ENCODE results near the gene FGD2.

Gene FGD2

DNA sequence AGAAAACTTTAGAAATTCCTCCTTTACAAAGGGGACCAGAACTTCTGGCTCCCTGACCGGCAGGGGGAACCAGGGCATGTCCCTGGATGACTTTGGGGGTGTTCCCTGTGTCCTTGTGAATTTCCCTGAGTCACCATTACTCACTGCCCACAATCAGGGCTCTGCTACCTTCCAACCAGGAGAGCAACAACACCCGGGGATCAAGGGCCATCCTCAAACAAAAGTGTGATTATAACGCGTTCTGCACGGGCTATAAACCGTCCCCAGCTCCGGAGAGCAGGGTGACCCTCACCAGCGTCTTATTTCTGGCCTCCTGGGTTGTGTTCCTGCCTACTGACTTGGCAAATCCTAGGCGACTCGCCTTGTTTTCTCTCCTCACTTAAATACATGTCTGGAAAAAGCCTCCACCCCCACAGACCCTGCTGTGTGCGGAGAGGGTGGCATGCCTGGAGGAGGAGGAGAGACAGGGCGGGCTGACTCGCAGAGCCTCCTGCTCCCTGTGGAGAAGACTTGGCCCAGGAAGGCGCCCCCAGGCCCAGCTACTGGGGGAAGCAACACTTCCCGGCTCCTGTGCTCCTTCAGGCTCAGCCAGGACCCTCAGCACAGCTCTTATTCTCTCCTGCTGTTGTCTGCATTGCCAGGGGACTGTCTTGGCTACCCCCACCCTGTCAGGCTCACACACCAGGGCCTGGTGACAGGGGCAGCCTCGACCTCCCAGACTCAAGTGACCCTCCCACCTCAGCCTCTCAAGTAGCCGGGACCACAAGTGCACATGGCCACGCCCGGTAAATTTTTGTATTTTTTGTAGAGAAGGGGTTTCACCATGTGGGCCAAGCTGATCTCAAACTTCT lies 54.1 kb downstream of the FGD2 start:
- ChIA-PET POLR2A (interaction anchor here (0.8 to 4.0 kb wide), 5 partner anchors 43 to 116 kb away, joined by 3 to 18 read pairs (median 6); partner anchors contain the start of gene PIM1), CTCF (interaction anchor here (0.5 to 20.6 kb wide), 14 partner anchors 8 to 149 kb away, joined by 3 to 380 read pairs (median 4); partner anchors contain the start of gene PIM1)
- Histone ChIP-seq H3K9me3 (ENCODE audit: control insufficient read depth, insufficient read depth, low read depth, low read length) (no peaks in the 10 kb centered on the region), H3K4me1 (ENCODE audit: control insufficient read depth, insufficient read depth, low read length) (peaks cover 6% of the 10 kb centered on the region; the same call in 1 of the 2 replicates), H3K27ac (ENCODE audit: extremely low read depth, low read depth, low read length) (peak overlapping the region; percentile 53), H3K36me3 (ENCODE audit: control insufficient read depth in 2 of 2, insufficient read depth in 1 of 2, low read length in 2 of 2) (no peaks in the 10 kb centered on the region), H3K4me3 (ENCODE audit: low read depth, low read length) (no peak overlapping the region)
- TF ChIP-seq ZNF223 (tag by site-specific recombination; IDR thresholded peaks at IDR 0.05) = 0 out of 2 replicates have a peak, but pooled peaks have one; percentile 51
- TF ChIP-seq, protein P1, sequence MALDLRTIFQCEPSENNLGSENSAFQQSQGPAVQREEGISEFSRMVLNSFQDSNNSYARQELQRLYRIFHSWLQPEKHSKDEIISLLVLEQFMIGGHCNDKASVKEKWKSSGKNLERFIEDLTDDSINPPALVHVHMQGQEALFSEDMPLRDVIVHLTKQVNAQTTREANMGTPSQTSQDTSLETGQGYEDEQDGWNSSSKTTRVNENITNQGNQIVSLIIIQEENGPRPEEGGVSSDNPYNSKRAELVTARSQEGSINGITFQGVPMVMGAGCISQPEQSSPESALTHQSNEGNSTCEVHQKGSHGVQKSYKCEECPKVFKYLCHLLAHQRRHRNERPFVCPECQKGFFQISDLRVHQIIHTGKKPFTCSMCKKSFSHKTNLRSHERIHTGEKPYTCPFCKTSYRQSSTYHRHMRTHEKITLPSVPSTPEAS (tag by site-specific recombination; IDR thresholded peaks at IDR 0.05) = no peak
- TF ChIP-seq, protein P2, sequence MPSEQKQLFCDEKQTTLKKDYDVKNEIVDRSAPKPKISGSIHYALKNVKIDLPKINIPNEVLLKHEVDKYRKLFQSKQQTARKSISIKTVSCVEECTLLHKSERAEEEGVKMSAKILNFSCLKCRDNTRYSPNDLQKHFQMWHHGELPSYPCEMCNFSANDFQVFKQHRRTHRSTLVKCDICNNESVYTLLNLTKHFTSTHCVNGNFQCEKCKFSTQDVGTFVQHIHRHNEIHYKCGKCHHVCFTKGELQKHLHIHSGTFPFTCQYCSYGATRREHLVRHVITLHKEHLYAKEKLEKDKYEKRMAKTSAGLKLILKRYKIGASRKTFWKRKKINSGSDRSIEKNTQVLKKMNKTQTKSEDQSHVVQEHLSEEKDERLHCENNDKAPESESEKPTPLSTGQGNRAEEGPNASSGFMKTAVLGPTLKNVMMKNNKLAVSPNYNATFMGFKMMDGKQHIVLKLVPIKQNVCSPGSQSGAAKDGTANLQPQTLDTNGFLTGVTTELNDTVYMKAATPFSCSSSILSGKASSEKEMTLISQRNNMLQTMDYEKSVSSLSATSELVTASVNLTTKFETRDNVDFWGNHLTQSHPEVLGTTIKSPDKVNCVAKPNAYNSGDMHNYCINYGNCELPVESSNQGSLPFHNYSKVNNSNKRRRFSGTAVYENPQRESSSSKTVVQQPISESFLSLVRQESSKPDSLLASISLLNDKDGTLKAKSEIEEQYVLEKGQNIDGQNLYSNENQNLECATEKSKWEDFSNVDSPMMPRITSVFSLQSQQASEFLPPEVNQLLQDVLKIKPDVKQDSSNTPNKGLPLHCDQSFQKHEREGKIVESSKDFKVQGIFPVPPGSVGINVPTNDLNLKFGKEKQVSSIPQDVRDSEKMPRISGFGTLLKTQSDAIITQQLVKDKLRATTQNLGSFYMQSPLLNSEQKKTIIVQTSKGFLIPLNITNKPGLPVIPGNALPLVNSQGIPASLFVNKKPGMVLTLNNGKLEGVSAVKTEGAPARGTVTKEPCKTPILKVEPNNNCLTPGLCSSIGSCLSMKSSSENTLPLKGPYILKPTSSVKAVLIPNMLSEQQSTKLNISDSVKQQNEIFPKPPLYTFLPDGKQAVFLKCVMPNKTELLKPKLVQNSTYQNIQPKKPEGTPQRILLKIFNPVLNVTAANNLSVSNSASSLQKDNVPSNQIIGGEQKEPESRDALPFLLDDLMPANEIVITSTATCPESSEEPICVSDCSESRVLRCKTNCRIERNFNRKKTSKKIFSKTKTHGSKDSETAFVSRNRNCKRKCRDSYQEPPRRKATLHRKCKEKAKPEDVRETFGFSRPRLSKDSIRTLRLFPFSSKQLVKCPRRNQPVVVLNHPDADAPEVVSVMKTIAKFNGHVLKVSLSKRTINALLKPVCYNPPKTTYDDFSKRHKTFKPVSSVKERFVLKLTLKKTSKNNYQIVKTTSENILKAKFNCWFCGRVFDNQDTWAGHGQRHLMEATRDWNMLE (tag by site-specific recombination; conservative IDR thresholded peaks at IDR 0.05; ENCODE audit: low read depth) = no peak
- TF ChIP-seq ZNF175 (tag by site-specific recombination; IDR thresholded peaks at IDR 0.05) = no peak
- no peak; the same call in 1 of the 2 replicates for TF ChIP-seq ZNF394 (tag by site-specific recombination; IDR thresholded peaks at IDR 0.05; ENCODE audit: borderline replicate concordance)
- TF ChIP-seq FEZF1 (tag by site-specific recombination; IDR thresholded peaks at IDR 0.05) = no peak
- peak; percentile 68 for TF ChIP-seq GLIS1 (tag by site-specific recombination; IDR thresholded peaks at IDR 0.05)
- peak; percentile 62 for TF ChIP-seq OSR2 (tag by site-specific recombination; IDR thresholded peaks at IDR 0.05)
- no peak for TF ChIP-seq ZNF23 (tag by site-specific recombination; IDR thresholded peaks at IDR 0.05; ENCODE audit: borderline replicate concordance)
- peak; percentile 31; the same call in 1 of the 2 replicates for TF ChIP-seq WT1 (tag by site-specific recombination; IDR thresholded peaks at IDR 0.05)
- TF ChIP-seq BCL11B (tag by site-specific recombination; IDR thresholded peaks at IDR 0.05; ENCODE audit: low read depth) = no peak
- TF ChIP-seq PRDM1 (tag by site-specific recombination; IDR thresholded peaks at IDR 0.05) = no peak
- TF ChIP-seq ZNF37A (tag by site-specific recombination; IDR thresholded peaks at IDR 0.05) = no peak
- TF ChIP-seq, protein P3, sequence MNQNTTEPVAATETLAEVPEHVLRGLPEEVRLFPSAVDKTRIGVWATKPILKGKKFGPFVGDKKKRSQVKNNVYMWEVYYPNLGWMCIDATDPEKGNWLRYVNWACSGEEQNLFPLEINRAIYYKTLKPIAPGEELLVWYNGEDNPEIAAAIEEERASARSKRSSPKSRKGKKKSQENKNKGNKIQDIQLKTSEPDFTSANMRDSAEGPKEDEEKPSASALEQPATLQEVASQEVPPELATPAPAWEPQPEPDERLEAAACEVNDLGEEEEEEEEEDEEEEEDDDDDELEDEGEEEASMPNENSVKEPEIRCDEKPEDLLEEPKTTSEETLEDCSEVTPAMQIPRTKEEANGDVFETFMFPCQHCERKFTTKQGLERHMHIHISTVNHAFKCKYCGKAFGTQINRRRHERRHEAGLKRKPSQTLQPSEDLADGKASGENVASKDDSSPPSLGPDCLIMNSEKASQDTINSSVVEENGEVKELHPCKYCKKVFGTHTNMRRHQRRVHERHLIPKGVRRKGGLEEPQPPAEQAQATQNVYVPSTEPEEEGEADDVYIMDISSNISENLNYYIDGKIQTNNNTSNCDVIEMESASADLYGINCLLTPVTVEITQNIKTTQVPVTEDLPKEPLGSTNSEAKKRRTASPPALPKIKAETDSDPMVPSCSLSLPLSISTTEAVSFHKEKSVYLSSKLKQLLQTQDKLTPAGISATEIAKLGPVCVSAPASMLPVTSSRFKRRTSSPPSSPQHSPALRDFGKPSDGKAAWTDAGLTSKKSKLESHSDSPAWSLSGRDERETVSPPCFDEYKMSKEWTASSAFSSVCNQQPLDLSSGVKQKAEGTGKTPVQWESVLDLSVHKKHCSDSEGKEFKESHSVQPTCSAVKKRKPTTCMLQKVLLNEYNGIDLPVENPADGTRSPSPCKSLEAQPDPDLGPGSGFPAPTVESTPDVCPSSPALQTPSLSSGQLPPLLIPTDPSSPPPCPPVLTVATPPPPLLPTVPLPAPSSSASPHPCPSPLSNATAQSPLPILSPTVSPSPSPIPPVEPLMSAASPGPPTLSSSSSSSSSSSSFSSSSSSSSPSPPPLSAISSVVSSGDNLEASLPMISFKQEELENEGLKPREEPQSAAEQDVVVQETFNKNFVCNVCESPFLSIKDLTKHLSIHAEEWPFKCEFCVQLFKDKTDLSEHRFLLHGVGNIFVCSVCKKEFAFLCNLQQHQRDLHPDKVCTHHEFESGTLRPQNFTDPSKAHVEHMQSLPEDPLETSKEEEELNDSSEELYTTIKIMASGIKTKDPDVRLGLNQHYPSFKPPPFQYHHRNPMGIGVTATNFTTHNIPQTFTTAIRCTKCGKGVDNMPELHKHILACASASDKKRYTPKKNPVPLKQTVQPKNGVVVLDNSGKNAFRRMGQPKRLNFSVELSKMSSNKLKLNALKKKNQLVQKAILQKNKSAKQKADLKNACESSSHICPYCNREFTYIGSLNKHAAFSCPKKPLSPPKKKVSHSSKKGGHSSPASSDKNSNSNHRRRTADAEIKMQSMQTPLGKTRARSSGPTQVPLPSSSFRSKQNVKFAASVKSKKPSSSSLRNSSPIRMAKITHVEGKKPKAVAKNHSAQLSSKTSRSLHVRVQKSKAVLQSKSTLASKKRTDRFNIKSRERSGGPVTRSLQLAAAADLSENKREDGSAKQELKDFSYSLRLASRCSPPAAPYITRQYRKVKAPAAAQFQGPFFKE (tag by site-specific recombination; IDR thresholded peaks at IDR 0.05; ENCODE audit: borderline replicate concordance) = no peak
- TF ChIP-seq ZNF114 (tag by site-specific recombination; IDR thresholded peaks at IDR 0.05) = no peak
- TF ChIP-seq ZNF302 (tag by site-specific recombination; IDR thresholded peaks at IDR 0.05; ENCODE audit: low read depth) = no peak
- TF ChIP-seq ZNF707 (tag by site-specific recombination; IDR thresholded peaks at IDR 0.05) = no peak
- TF ChIP-seq MZF1 (tag by site-specific recombination; IDR thresholded peaks at IDR 0.05; ENCODE audit: borderline replicate concordance) = peak; percentile 60; the same call in 1 of the 2 replicates
- TF ChIP-seq, protein P4, sequence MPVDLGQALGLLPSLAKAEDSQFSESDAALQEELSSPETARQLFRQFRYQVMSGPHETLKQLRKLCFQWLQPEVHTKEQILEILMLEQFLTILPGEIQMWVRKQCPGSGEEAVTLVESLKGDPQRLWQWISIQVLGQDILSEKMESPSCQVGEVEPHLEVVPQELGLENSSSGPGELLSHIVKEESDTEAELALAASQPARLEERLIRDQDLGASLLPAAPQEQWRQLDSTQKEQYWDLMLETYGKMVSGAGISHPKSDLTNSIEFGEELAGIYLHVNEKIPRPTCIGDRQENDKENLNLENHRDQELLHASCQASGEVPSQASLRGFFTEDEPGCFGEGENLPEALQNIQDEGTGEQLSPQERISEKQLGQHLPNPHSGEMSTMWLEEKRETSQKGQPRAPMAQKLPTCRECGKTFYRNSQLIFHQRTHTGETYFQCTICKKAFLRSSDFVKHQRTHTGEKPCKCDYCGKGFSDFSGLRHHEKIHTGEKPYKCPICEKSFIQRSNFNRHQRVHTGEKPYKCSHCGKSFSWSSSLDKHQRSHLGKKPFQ (tag by site-specific recombination; IDR thresholded peaks at IDR 0.05) = no peak
- TF ChIP-seq HOXA7 (CRISPR knock-in tag; IDR thresholded peaks at IDR 0.05; ENCODE audit: borderline replicate concordance) = no peak
- peak; percentile 16; the same call in 1 of the 2 replicates for TF ChIP-seq ZNF654 (tag by site-specific recombination; IDR thresholded peaks at IDR 0.05; ENCODE audit: low read depth)
- TF ChIP-seq ZNF571 (tag by site-specific recombination; IDR thresholded peaks at IDR 0.05) = no peak

Measured in HEK293 (cell line).